Transverse colon (tissue), 4 donors: ENCODE data around the gene PSORS1C1.

Experiments used
- CTCF ChIP-seq, 5 experiments: fragments of 200-600 bp in 3 of 5; fragments of 450-650 bp in 2 of 5; sonication (generic) in 3 of 5; IDR thresholded peaks; 1 replicate in 2 of 5; 2 replicates in 3 of 5; pipeline ENCODE4 v1.5.1; 2016 to 2017; ENCODE audit warnings: antibody characterized with exemption in 5 of 5, inconsistent platforms in 3 of 5, mild to moderate bottlenecking in 2 of 5, moderate library complexity in 1 of 5
- EP300 ChIP-seq: sonication (generic); formaldehyde crosslinking; IDR thresholded peaks from one replicate; pipeline ENCODE4 v1.6.1; 2017; ENCODE audit warnings: antibody characterized with exemption, low read depth
- POLR2A ChIP-seq: fragments of 450-650 bp; IDR thresholded peaks from one replicate; pipeline ENCODE4 v1.6.1; 2016; ENCODE audit warnings: antibody characterized with exemption, mild to moderate bottlenecking, moderate library complexity
- POLR2AphosphoS5 ChIP-seq, 3 donors: sonication (generic); formaldehyde crosslinking; IDR thresholded peaks; one replicate each; pipeline ENCODE4 v1.6.1; 2016; ENCODE audit warnings: antibody characterized with exemption in 3 of 3

DNA sequence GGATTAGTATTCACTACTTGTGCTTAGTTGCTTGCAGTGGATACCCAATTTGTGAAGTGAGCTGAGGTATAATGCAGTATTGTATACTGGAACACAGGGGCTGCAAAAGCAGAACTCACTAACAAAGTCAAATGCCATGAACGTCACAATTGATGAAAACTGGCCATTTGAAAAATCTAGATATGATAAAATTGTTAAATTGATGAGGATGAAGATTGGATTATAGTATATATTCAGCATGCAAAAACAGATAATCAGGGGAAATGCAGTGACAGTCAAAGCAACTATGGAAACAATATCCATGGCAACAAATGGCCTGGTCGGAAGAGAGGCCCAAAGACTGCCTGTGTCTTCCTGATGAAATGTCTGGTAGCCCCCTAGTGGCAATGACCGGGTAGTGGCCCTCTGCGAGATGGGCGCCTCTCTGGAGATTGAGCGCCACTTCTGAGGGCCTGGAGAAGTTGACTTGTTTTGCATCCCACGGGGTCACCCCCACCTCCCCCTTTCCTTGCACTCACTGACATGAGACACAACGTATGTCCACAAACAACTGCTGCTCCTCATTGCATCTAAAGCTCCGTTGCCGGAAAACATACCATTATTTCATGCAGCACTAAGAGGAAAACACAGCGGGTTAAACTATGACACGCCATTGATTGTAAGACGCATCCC lies 45.8 kb upstream of the PSORS1C1 start:
- no peak for TF ChIP-seq POLR2A
- TF ChIP-seq CTCF (IDR thresholded peaks at IDR 0.05): peak; percentile 81 to 95 (median 86)
- TF ChIP-seq POLR2AphosphoS5 (IDR thresholded peaks at IDR 0.05): no peak
- no peak for TF ChIP-seq EP300
